GM12878 (cell line): ENCODE results near the gene AKAP9. TPM values are rescaled to one million over a fixed set of nuclear protein-coding genes. Genes with fewer than 3 reads are reported as not detected.

Experiments used
- ATAC-seq: fragments of 200-7000 bp; cut with Tn5 transposase; 3 replicates; pipeline ENCODE4 v1.9.1; 2020; ENCODE audit warnings: mild to moderate bottlenecking, moderate library complexity
- BruUV-seq: library from RNA; stranded (reverse); fragments of 400-500 nt; replicated peaks from 2 replicates; lab custom pipeline; 2021; lab: Mats Ljungman, UMichigan
- CTCF ChIA-PET: fragments of 300-600 bp; sonication (Branson Sonifier 250); formaldehyde crosslinking; extraction: SDS; loops from one replicate; lab custom pipeline; 2021; ENCODE audit warnings: inconsistent platforms; lab: Yijun Ruan, JAX
- POLR2A ChIA-PET: fragments of 350-600 bp; formaldehyde crosslinking; extraction: SDS; loops from one replicate; lab custom pipeline; 2021; ENCODE audit warnings: inconsistent platforms; lab: Charles Lee
- RAD21 ChIA-PET: fragments of 300-600 bp; sonication (Branson Sonifier 250); formaldehyde crosslinking; loops from one replicate; lab custom pipeline; 2023; ENCODE audit warnings: antibody characterized with exemption; ENCODE audit not compliant: unreplicated experiment; lab: Charles Lee
- SMC1A ChIA-PET: fragments of 300-600 bp; sonication (Branson Sonifier 250); formaldehyde crosslinking; loops from one replicate; lab custom pipeline; 2023; ENCODE audit not compliant: unreplicated experiment, uncharacterized antibody; lab: Charles Lee
- DNase-seq: peaks from one replicate; pipeline ENCODE4 v3.0.0-alpha.2; 2011; ENCODE audit warnings: low read depth, low spot score
- FAIRE-seq: peaks from 3 replicates; lab custom pipeline; 2011; peaks lifted over from hg19 to GRCh38; lab: Jason Lieb, UNC
- H2AFZ ChIP-seq: 2 replicates; pipeline ENCODE4 v1.6.0; 2011; ENCODE audit warnings: low read depth, low read length, control low read depth; ENCODE audit not compliant: control insufficient read depth
- H3K27ac ChIP-seq: 2 replicates; pipeline ENCODE4 v1.5.1; 2011; ENCODE audit warnings: control low read depth; ENCODE audit not compliant: control insufficient read depth, insufficient read depth
- H3K27me3 ChIP-seq, 2 experiments: replicated peaks in 1 of 2; 2 replicates each; pipeline versions ENCODE4 v1.6.0 to v1.6.1; 2011; ENCODE audit warnings: low read length in 1 of 2; ENCODE audit not compliant: control insufficient read depth in 2 of 2, insufficient read depth in 2 of 2
- H3K36me3 ChIP-seq, 2 experiments: 2 replicates each; pipeline ENCODE4 v1.5.1; 2011; ENCODE audit warnings: low read length in 1 of 2; ENCODE audit not compliant: control insufficient read depth in 2 of 2, insufficient read depth in 2 of 2
- H3K4me1 ChIP-seq: 2 replicates; pipeline ENCODE4 v1.6.1; 2011; ENCODE audit warnings: mild to moderate bottlenecking, low read length, moderate library complexity, mixed read lengths; ENCODE audit not compliant: control insufficient read depth, insufficient read depth
- H3K4me2 ChIP-seq: 2 replicates; pipeline ENCODE4 v1.6.0; 2011; ENCODE audit warnings: control low read depth; ENCODE audit not compliant: control insufficient read depth, insufficient read depth
- H3K4me3 ChIP-seq: fragments of 200-600 bp; sonication (generic); 2 replicates; pipeline ENCODE4 v1.5.1; 2016
- H3K79me2 ChIP-seq: 2 replicates; pipeline ENCODE4 v1.6.0; 2011; ENCODE audit warnings: low read length; ENCODE audit not compliant: control insufficient read depth, insufficient read depth
- H3K9ac ChIP-seq: 2 replicates; pipeline ENCODE4 v1.8.0; 2011; ENCODE audit warnings: low read length, control low read depth, mixed read lengths; ENCODE audit not compliant: control insufficient read depth, insufficient read depth
- H3K9me3 ChIP-seq: replicated peaks from 3 replicates; pipeline ENCODE4 v1.5.1; 2011; ENCODE audit warnings: mild to moderate bottlenecking, low read length; ENCODE audit not compliant: control insufficient read depth, insufficient read depth
- H4K20me1 ChIP-seq: 2 replicates; pipeline ENCODE4 v1.6.0; 2011; ENCODE audit not compliant: control insufficient read depth, insufficient read depth
- CTCF ChIP-seq, 3 experiments: IDR thresholded peaks in 2 of 3; conservative IDR thresholded peaks in 1 of 3; 2 replicates each; pipeline ENCODE4 v1.5.1; 2011; ENCODE audit warnings: low read depth in 3 of 3, low read length in 3 of 3, mild to moderate bottlenecking in 3 of 3, control low read depth in 2 of 3, moderate library complexity in 2 of 3, inconsistent platforms in 1 of 3, mixed read lengths in 1 of 3; ENCODE audit not compliant: control insufficient read depth in 2 of 3, insufficient read depth in 1 of 3; ENCODE audit errors: extremely low read depth in 1 of 3
- ELK1 ChIP-seq: IDR thresholded peaks from 2 replicates; pipeline ENCODE4 v1.6.1; 2012; ENCODE audit warnings: low read depth, low read length, improper control_type of control experiment
- IRF5 ChIP-seq: fragments of 450-650 bp; IDR thresholded peaks from 2 replicates; pipeline ENCODE4 v1.6.1; 2017; ENCODE audit warnings: borderline replicate concordance
- MEF2A ChIP-seq: IDR thresholded peaks from 2 replicates; pipeline ENCODE4 v1.6.1; 2011; ENCODE audit warnings: low read depth, mild to moderate bottlenecking, low read length, moderate library complexity; ENCODE audit not compliant: insufficient read depth
- MTA2 ChIP-seq: fragments of 450-650 bp; IDR thresholded peaks from 2 replicates; pipeline ENCODE4 v1.6.1; 2016; ENCODE audit warnings: low read depth, mild to moderate bottlenecking, moderate library complexity
- MTA3 ChIP-seq: IDR thresholded peaks from 2 replicates; pipeline ENCODE4 v1.6.1; 2012; ENCODE audit warnings: low read length, inconsistent platforms, borderline replicate concordance
- MYC ChIP-seq: IDR thresholded peaks from 2 replicates; pipeline ENCODE4 v1.6.1; 2011; ENCODE audit warnings: mild to moderate bottlenecking, low read length, moderate library complexity, inconsistent platforms; ENCODE audit not compliant: insufficient read depth, insufficient replicate concordance, insufficient read length, severe bottlenecking
- SMAD5 ChIP-seq: IDR thresholded peaks from 2 replicates; pipeline ENCODE4 v1.6.1; 2016; ENCODE audit warnings: antibody characterized with exemption, low read depth
- SMARCA5 ChIP-seq: fragments of 450-650 bp; IDR thresholded peaks from 2 replicates; pipeline ENCODE4 v1.6.1; 2017; ENCODE audit warnings: mild to moderate bottlenecking
- SREBF1 ChIP-seq: IDR thresholded peaks from 2 replicates; pipeline ENCODE4 v1.6.1; 2012; ENCODE audit warnings: mild to moderate bottlenecking, low read length
- SRF ChIP-seq, 2 experiments: IDR thresholded peaks; 2 replicates each; pipeline ENCODE4 v1.6.1; 2011; ENCODE audit warnings: low read depth in 2 of 2, low read length in 2 of 2, mild to moderate bottlenecking in 1 of 2, moderate library complexity in 1 of 2
- WRNIP1 ChIP-seq: IDR thresholded peaks from 2 replicates; pipeline ENCODE4 v1.6.1; 2011; ENCODE audit warnings: low read depth, low read length, improper control_type of control experiment, borderline replicate concordance
- WGBS: methylation state at CpG from one replicate; pipeline ENCODE4 v1.1.6; 2016; ENCODE audit warnings: low lambda C conversion rate; ENCODE audit not compliant: insufficient replicate concordance, insufficient coverage; ENCODE audit errors: missing lambda C conversion rate; 5-methylcytosine and 5-hydroxymethylcytosine counted together
- in situ Hi-C: fragments of 300-500 bp; cut with MboI; formaldehyde crosslinking; loops from 9 replicates; pipeline ENCODE4 v1.14.3; 2018; ENCODE audit warnings: mixed read lengths
- intact Hi-C: fragments of 100-400 bp; cut with micrococcal nuclease; formaldehyde crosslinking; loops from one replicate; pipeline ENCODE4 v1.14.2; 2022; ENCODE audit not compliant: unreplicated experiment
- polyA plus RNA-seq, 11 experiments: library from polyadenylated mRNA; depleted of rRNA in 4 of 11; unstranded in 6 of 11; stranded (reverse) in 5 of 11; fragments of >200 nt; fragmentation: Nextera tagmentation in 4 of 11; fragmentation: Illumina TruSeq in 1 of 11; extraction: Ambion mirVana in 4 of 11; extraction: Trizol in 1 of 11; gene quantifications; 1 replicate in 1 of 11; 2 replicates in 10 of 11; pipeline versions ENCODE4 v1.2.1 to v1.2.3, GENCODE V29; 2011 to 2016; ENCODE audit warnings: inconsistent platforms in 2 of 11, missing spikeins in 2 of 11, low read depth in 1 of 11
- total RNA-seq, 4 experiments: library from RNA; depleted of rRNA in 3 of 4; stranded (reverse); fragments of >200 nt in 3 of 4; fragmentation: Illumina TruSeq in 1 of 4; extraction: Trizol in 1 of 4; gene quantifications; 2 replicates each; pipeline versions ENCODE4 v1.2.1 to v1.2.3, GENCODE V29; 2013 to 2021

Gene AKAP9
- total and polyA plus RNA-seq, 10 of the 15 experiments (the other 5 are each of a cell fraction or from before 2014, with no cell fraction given), result 21.1 to 62.8 (median 31.6) TPM

GRCh38 chr7:92043637-92044036 is 103.0 kb downstream of the AKAP9 start:
- ChIA-PET CTCF (interaction anchor here (1.4 kb wide), 1 partner anchor 404 kb away, joined by 4 read pairs; the partner anchor contains the start of gene GATAD1), SMC1A (interaction anchor here (0.6 to 1.4 kb wide), 3 partner anchors 11 to 14 kb away, joined by 3 to 5 read pairs (median 3); no protein-coding TSS in a partner anchor), RAD21 (no interaction called here), POLR2A (no interaction called here)
- Histone ChIP-seq H3K36me3 (peaks cover 0 to 9% of the 10 kb centered on the region in 2 experiments; a peak in 2 of 4 replicates), H3K27ac (no peak overlapping the region), H3K9me3 (no peaks in the 10 kb centered on the region), H3K4me2 (no peak overlapping the region), H3K27me3 (no peaks in the 10 kb centered on the region), H4K20me1 (no peaks in the 10 kb centered on the region), H3K79me2 (no peaks in the 10 kb centered on the region), H3K4me1 (no peaks in the 10 kb centered on the region), H3K4me3 (no peak overlapping the region), H3K9ac (no peak overlapping the region), H2AFZ (no peak overlapping the region)
- no peak for DNase-seq
- BruUV-seq, result no TSS peak
- no peak for TF ChIP-seq WRNIP1
- TF ChIP-seq MEF2A, result no peak
- in situ Hi-C loops, result no loop called here
- FAIRE-seq, result no peak
- ATAC-seq, result no peak
- WGBS, result 97% methylated on average over 2 of the region's 2 CpGs
- intact Hi-C loops, result no loop called here

- BruUV-seq, result no TSS peak
- Histone ChIP-seq H3K9ac (no peak overlapping the region), H3K4me1 (no peaks in the 10 kb centered on the region), H3K9me3 (no peaks in the 10 kb centered on the region), H3K36me3 (peaks cover 0 to 11% of the 10 kb centered on the region in 2 experiments; a peak in 2 of 4 replicates), H3K27ac (no peak overlapping the region), H4K20me1 (no peaks in the 10 kb centered on the region), H3K4me2 (no peak overlapping the region), H3K79me2 (no peaks in the 10 kb centered on the region), H3K27me3 (no peaks in the 10 kb centered on the region), H2AFZ (no peak overlapping the region), H3K4me3 (no peak overlapping the region)
- FAIRE-seq, result no peak
- POLR2A ChIA-PET, result no interaction called here
- 52% methylated on average over 3 of the region's 3 CpGs for WGBS
- RAD21 ChIA-PET, result interaction anchor here (0.6 kb wide), 1 partner anchor 1316 kb away, joined by 3 read pairs; no protein-coding TSS in a partner anchor
- intact Hi-C loops, result no loop called here
- no peak for TF ChIP-seq MTA2
- TF ChIP-seq SREBF1, result no peak
- TF ChIP-seq MTA3, result no peak
- no peak for TF ChIP-seq IRF5
- no peak for TF ChIP-seq MYC
- TF ChIP-seq CTCF (IDR thresholded peaks at IDR 0.05 in 2 of 3, conservative IDR thresholded peaks at IDR 0.05 in 1 of 3; ENCODE audit: control insufficient read depth in 2 of 3, extremely low read depth in 1 of 3, insufficient read depth in 1 of 3, low read depth in 3 of 3, low read length in 3 of 3), result no peak
- TF ChIP-seq ELK1, result no peak
- no peak for TF ChIP-seq SMARCA5
- TF ChIP-seq SRF (IDR thresholded peaks at IDR 0.05; ENCODE audit: low read depth in 2 of 2, low read length in 2 of 2), result no peak
- no peak for TF ChIP-seq SMAD5
- CTCF ChIA-PET, result interaction anchor here (0.7 to 1.4 kb wide), 2 partner anchors 403 to 887 kb away, joined by 3 to 4 read pairs; partner anchors contain the start of gene GATAD1
- in situ Hi-C loops, result no loop called here
- DNase-seq, result no peak
- ATAC-seq, result no peak
- SMC1A ChIA-PET, result interaction anchor here (0.6 to 1.4 kb wide), 4 partner anchors 11 to 411 kb away, joined by 3 to 5 read pairs (median 3); no protein-coding TSS in a partner anchor
These were observed 103.5 kb downstream of the AKAP9 start for GRCh38 chr7:92044148-92044547.
